Thoracic aorta (tissue), 2 donors: ENCODE results near the gene CGB5. TPM values are rescaled to one million over a fixed set of nuclear protein-coding genes. Genes with fewer than 3 reads are reported as not detected.
"Not testable (repeated sequence)": the region's sequence is repeated elsewhere in the genome, so short reads cannot be mapped to it uniquely, and the experiment has no call there.

ENCODE experiments used
- ATAC-seq: fragments of 150-250 bp; one replicate; pipeline ENCODE4 v1.8.0; 2017; ENCODE audit warnings: low read depth; ENCODE audit not compliant: insufficient number of reproducible peaks, low FRiP score
- DNase-seq: peaks from one replicate; pipeline ENCODE4 v3.0.0-alpha.2; 2020; ENCODE audit warnings: low spot score
- H3K27ac ChIP-seq, 2 donors: fragments of 200-600 bp; sonication (generic); 1 replicate in 1 of 2; 2 replicates in 1 of 2; pipeline ENCODE4 v1.5.1; 2016; ENCODE audit warnings: mild to moderate bottlenecking in 2 of 2, moderate library complexity in 2 of 2
- H3K27me3 ChIP-seq: fragments of 200-600 bp; sonication (generic); replicated peaks from 2 replicates; pipeline ENCODE4 v1.6.0; 2016; ENCODE audit warnings: mild to moderate bottlenecking; ENCODE audit not compliant: insufficient read depth
- H3K36me3 ChIP-seq: fragments of 200-600 bp; sonication (generic); one replicate; pipeline ENCODE4 v1.5.1; 2016
- H3K4me1 ChIP-seq, 2 donors: fragments of 200-600 bp; sonication (generic); 1 replicate in 1 of 2; 2 replicates in 1 of 2; pipeline versions ENCODE4 v1.5.1 to v1.6.0; 2016; ENCODE audit warnings: low read depth in 2 of 2, mild to moderate bottlenecking in 1 of 2; ENCODE audit not compliant: control insufficient read depth in 1 of 2
- H3K4me3 ChIP-seq: fragments of 200-600 bp; sonication (generic); 2 replicates; pipeline ENCODE4 v1.5.1; 2016; ENCODE audit warnings: mild to moderate bottlenecking
- H3K9me3 ChIP-seq: fragments of 200-600 bp; sonication (generic); 2 replicates; pipeline ENCODE4 v1.5.1; 2016
- CTCF ChIP-seq: fragments of 200-600 bp; sonication (generic); IDR thresholded peaks from one replicate; pipeline ENCODE4 v1.5.1; 2019; ENCODE audit warnings: antibody characterized with exemption
- total RNA-seq, 2 donors: library from RNA; depleted of rRNA; stranded (reverse); fragments of >200 nt; gene quantifications; one replicate each; pipeline versions ENCODE4 v1.1.0 to v1.2.3, GENCODE V29; 2016

The CGB5 gene
- total RNA-seq: not detected

DNA sequence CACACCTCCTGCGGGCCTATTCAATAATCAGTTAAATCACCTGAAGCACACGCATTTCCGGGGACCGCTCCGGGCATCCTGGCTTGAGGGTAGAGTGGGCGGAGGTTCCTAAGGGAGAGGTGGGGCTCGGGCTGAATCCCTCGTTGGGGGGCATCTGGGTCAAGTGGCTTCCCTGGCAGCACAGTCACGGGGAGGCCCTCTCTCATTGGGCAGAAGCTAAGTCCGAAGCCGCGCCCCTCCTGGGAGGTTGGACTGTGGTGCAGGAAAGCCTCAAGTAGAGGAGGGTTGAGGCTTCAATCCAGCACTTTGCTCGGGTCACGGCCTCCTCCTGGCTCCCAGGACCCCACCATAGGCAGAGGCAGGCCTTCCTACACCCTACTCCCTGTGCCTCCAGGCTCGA, at the start of gene CGB5:
Gene CGB5 (plus strand): TSS at position 301 of the 400 bp plus-strand sequence. CDS start 362 bp downstream, outside the sequence.
- ATAC-seq, H3K4me3 ChIP-seq, H3K27ac ChIP-seq, H3K27me3 ChIP-seq, H3K4me1 ChIP-seq, DNase-seq, H3K36me3 ChIP-seq, H3K9me3 ChIP-seq: not testable (repeated sequence)

- peak overlapping the region; percentile 100 for H3K4me3 ChIP-seq
- H3K27ac ChIP-seq: peak overlapping the region; percentile 79 to 100
- DNase-seq (no peak), ATAC-seq (no peak)
- no peaks in the 10 kb centered on the region for H3K9me3 ChIP-seq
- H3K27me3 ChIP-seq: no peaks in the 10 kb centered on the region
- no peak for TF ChIP-seq CTCF
- peaks cover 5% of the 10 kb centered on the region for H3K36me3 ChIP-seq
- H3K4me1 ChIP-seq: peaks cover 20 to 42% of the 10 kb centered on the region in 2 donors
These were observed 49.6 kb upstream of the CGB5 start for GRCh38 chr19:48994035-48994386.

GRCh38 chr19:48997972-48998371, 45.7 kb upstream of the CGB5 start:
- H3K4me3 ChIP-seq: no peak overlapping the region
- no peaks in the 10 kb centered on the region for H3K9me3 ChIP-seq
- peaks cover 9 to 15% of the 10 kb centered on the region in 2 donors for H3K4me1 ChIP-seq
- H3K27me3 ChIP-seq: no peaks in the 10 kb centered on the region
- DNase-seq (no peak), ATAC-seq (no peak)
- no peak for TF ChIP-seq CTCF
- no peaks in the 10 kb centered on the region for H3K36me3 ChIP-seq
- H3K27ac ChIP-seq: no peak overlapping the region

GRCh38 chr19:48999481-49000325, 43.9 kb upstream of the CGB5 start:
- no peaks in the 10 kb centered on the region for H3K9me3 ChIP-seq
- no peak overlapping the region for H3K27ac ChIP-seq
- no peak for DNase-seq
- H3K4me3 ChIP-seq: no peak overlapping the region
- TF ChIP-seq CTCF: peak; percentile 45
- no peaks in the 10 kb centered on the region for H3K27me3 ChIP-seq
- peaks cover 7% of the 10 kb centered on the region for H3K36me3 ChIP-seq
- H3K4me1 ChIP-seq: peaks cover 2 to 8% of the 10 kb centered on the region in 2 donors
- no peak for ATAC-seq

- H3K9me3 ChIP-seq: no peaks in the 10 kb centered on the region
- DNase-seq (no peak), ATAC-seq (no peak)
- H3K27ac ChIP-seq: no peak overlapping the region
- no peak for TF ChIP-seq CTCF
- peaks cover 31% of the 10 kb centered on the region for H3K36me3 ChIP-seq
- no peak overlapping the region for H3K4me3 ChIP-seq
- H3K4me1 ChIP-seq: no peaks in the 10 kb centered on the region
- H3K27me3 ChIP-seq: no peaks in the 10 kb centered on the region
These were observed 39.5 kb upstream of the CGB5 start for GRCh38 chr19:49004133-49004532.
